Right atrium auricular region (tissue), 2 donors: ENCODE measurements around the gene KCNT2. TPM values are rescaled to one million over a fixed set of nuclear protein-coding genes. Genes with fewer than 3 reads are reported as not detected.

Experiments used
- DNase-seq: peaks from one replicate; pipeline ENCODE4 v3.0.0-alpha.2; 2019; ENCODE audit warnings: low spot score
- H3K27ac ChIP-seq, 2 donors: fragments of 200-600 bp; sonication (generic); 1 replicate in 1 of 2; 2 replicates in 1 of 2; pipeline ENCODE4 v1.5.1; 2016 to 2019
- H3K27me3 ChIP-seq, 2 donors: fragments of 200-600 bp; sonication (generic); one replicate each; pipeline versions ENCODE4 v1.5.1 to v1.6.0; 2017 to 2019
- H3K36me3 ChIP-seq: fragments of 200-600 bp; sonication (generic); one replicate; pipeline ENCODE4 v1.5.1; 2016
- H3K4me1 ChIP-seq, 2 donors: fragments of 200-600 bp; sonication (generic); one replicate each; pipeline versions ENCODE4 v1.5.1 to v1.6.0; 2017 to 2019
- H3K4me3 ChIP-seq, 2 donors: fragments of 200-600 bp; sonication (generic); 1 replicate in 1 of 2; 2 replicates in 1 of 2; pipeline ENCODE4 v1.5.1; 2017 to 2019; ENCODE audit warnings: mild to moderate bottlenecking in 1 of 2, moderate library complexity in 1 of 2
- H3K9me3 ChIP-seq, 2 donors: fragments of 200-600 bp; sonication (generic); one replicate each; pipeline ENCODE4 v1.5.1; 2019
- microRNA-seq, 2 donors: library from miRNA; unstranded; fragments of <30 nt; microRNA quantifications; one replicate each; pipeline ENCODE4, GENCODE V29; 2016 to 2017; ENCODE audit warnings: borderline number of aligned reads in 2 of 2, borderline replicate concordance in 1 of 2
- total RNA-seq, 2 donors: library from RNA; depleted of rRNA; stranded (reverse); fragments of >200 nt; gene quantifications; one replicate each; pipeline ENCODE4 v1.1.0, GENCODE V29; 2016
- TF ChIP-seq, protein P1 (sequence below), 2 donors: fragments of 200-600 bp; sonication (generic); IDR thresholded peaks; one replicate each; pipeline ENCODE4 v1.5.1; 2019; ENCODE audit warnings: antibody characterized with exemption in 2 of 2

KCNT2 gene
- total RNA-seq, 2 donors from 2014 or later, result 3.9 to 14.1 TPM

DNA sequence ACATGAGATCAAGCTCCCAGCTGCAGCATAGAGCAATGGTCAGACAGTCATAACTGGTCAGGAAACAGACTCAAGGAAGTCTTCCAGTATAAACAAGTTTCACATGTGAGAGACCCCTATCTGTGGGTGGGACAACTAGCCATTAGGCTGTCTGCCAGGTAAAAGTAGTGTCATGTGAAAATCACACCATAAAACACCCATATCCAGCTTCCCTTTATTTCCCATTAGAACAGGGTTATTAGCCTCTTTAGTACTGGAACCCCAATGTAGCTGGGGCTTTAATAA, 426.7 kb downstream of the KCNT2 start:
- Histone ChIP-seq H3K27ac (no peak overlapping the region), H3K4me1 (no peaks in the 10 kb centered on the region), H3K36me3 (no peaks in the 10 kb centered on the region), H3K27me3 (no peaks in the 10 kb centered on the region), H3K4me3 (no peak overlapping the region), H3K9me3 (no peaks in the 10 kb centered on the region)
- no peak for DNase-seq
- TF ChIP-seq, protein P1, sequence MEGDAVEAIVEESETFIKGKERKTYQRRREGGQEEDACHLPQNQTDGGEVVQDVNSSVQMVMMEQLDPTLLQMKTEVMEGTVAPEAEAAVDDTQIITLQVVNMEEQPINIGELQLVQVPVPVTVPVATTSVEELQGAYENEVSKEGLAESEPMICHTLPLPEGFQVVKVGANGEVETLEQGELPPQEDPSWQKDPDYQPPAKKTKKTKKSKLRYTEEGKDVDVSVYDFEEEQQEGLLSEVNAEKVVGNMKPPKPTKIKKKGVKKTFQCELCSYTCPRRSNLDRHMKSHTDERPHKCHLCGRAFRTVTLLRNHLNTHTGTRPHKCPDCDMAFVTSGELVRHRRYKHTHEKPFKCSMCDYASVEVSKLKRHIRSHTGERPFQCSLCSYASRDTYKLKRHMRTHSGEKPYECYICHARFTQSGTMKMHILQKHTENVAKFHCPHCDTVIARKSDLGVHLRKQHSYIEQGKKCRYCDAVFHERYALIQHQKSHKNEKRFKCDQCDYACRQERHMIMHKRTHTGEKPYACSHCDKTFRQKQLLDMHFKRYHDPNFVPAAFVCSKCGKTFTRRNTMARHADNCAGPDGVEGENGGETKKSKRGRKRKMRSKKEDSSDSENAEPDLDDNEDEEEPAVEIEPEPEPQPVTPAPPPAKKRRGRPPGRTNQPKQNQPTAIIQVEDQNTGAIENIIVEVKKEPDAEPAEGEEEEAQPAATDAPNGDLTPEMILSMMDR (IDR thresholded peaks at IDR 0.05), result no peak

DNA sequence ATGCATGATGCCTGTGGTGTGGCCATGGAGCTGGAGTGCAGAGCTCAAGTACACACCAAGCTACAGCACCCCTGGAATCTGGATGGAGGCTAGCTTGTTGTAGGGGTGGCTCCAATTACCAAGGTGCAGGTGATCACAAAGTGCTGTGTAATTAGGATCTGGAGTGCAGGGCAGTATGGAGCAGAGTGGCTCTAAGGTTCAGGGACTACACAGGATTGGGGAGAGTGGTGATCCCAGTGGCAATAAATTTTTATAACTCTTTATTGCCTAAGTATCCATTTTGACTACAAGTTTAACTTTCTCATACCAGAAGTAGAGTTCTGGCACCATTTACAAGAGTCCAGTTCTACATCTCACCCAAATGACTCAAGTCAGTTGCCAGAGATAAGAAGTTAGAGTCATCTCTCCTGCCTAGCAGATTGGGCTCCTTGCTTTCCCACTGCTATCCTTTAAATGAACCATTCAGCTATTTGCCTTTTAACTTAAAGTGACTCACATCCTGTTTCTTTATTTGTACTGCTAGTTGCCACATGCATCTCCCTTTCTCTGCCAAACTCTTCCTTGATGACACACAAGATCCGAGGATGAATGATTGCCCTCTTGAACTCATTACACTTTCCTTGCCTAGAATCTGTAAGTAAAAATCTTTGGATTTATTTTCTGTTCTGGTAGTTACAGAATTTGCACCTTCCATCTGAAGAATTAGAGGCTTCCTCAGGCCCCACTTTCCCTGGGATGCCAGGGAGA, 427.2 kb downstream of the KCNT2 start:
- TF ChIP-seq, protein P1 (IDR thresholded peaks at IDR 0.05), result no peak
- H3K4me3 ChIP-seq, result no peak overlapping the region
- no peaks in the 10 kb centered on the region for H3K36me3 ChIP-seq

DNA sequence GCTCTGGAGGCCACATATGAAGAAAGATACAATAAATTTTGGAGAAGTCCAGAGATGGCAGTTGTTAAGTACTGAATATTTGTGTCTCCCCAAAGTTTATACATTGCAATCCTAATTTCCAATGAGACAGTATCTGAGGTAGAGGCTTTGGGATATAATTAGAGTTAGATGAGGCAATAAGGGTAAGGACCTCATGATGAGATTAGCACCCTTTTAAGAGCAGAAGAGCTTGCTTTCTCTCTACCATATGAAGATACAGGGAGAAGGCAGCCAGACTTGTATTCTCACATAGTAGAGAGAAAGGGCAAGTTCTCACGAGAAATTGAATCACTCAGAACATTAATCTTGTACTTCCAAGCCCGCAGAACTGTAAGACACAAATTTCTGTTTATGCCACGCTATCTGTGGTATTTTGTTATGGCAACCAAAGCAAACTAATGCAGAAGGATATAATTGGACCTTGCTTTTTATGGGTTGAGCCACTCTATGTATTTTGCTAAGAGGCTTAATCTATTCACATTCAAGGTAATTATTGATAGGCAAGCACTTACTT, 430.1 kb downstream of the KCNT2 start:
- no peak for DNase-seq
- H3K27me3 ChIP-seq, result no peaks in the 10 kb centered on the region
- no peaks in the 10 kb centered on the region for H3K4me1 ChIP-seq
- TF ChIP-seq, protein P1 (IDR thresholded peaks at IDR 0.05), result no peak
- H3K4me3 ChIP-seq, result no peak overlapping the region
- H3K36me3 ChIP-seq, result no peaks in the 10 kb centered on the region
- H3K27ac ChIP-seq, result peak overlapping the region in 1 of 2 donors; percentile 43
- H3K9me3 ChIP-seq, result no peaks in the 10 kb centered on the region

More for the DNA sequence above, 427.2 kb downstream of the KCNT2 start:
- Histone ChIP-seq H3K27ac (no peak overlapping the region), H3K27me3 (no peaks in the 10 kb centered on the region), H3K4me1 (no peaks in the 10 kb centered on the region), H3K9me3 (no peaks in the 10 kb centered on the region)
- no peak for DNase-seq

Small RNAs within 50 kb of the gene (microRNA-seq; reads per million reads assigned to microRNA genes)
- gene MIR4735, result 0 reads per million in 2 donors

Other genes starting within 250 kb of the KCNT2 start
- gene CFH, start 43.6 kb upstream of the KCNT2 start, total RNA-seq, result 100 to 1,000 TPM in 1 of 2 donors, 10 to 100 TPM in 1; 88.1 to 271 TPM
- under 1 TPM in 1 of 2 donors, not detected in 1; 0.20 TPM for gene CFHR3, start 166.4 kb upstream of the KCNT2 start, total RNA-seq
- not detected for gene CFHR1, start 211.3 kb upstream of the KCNT2 start, total RNA-seq